Endometrial microvascular endothelial cells (primary cell): ENCODE results near the gene MYH11. TPM values are rescaled to one million over a fixed set of nuclear protein-coding genes. Genes with fewer than 3 reads are reported as not detected.

Experiments used
- in situ Hi-C: cut with HindIII; loops from 2 replicates; pipeline ENCODE4 v1.10.0; 2017; ENCODE audit warnings: low sequenced_read_pairs, low pct_unique_long_range_greater_than_20kb; ENCODE audit errors: inconsistent ontology term
- total RNA-seq: library from RNA; depleted of rRNA; stranded (reverse); fragments of >200 nt; gene quantifications from one replicate; pipeline ENCODE4 v1.2.3, GENCODE V29; 2015; ENCODE audit errors: inconsistent ontology term

Gene MYH11
- total RNA-seq, 1 donor from 2014 or later = not detected

- in situ Hi-C loops = no loop called here
Observed at GRCh38 chr16:15769239-15769638, 87.6 kb downstream of the MYH11 start.

- in situ Hi-C loops = no loop called here
Observed at GRCh38 chr16:15768201-15768600, 88.6 kb downstream of the MYH11 start.

- in situ Hi-C loops = no loop called here
Observed at GRCh38 chr16:15766918-15767317, 89.9 kb downstream of the MYH11 start.

GRCh38 chr16:15765880-15766279 lies 90.9 kb downstream of the MYH11 start:
- in situ Hi-C loops = no loop called here

GRCh38 chr16:15765116-15765515 lies 91.7 kb downstream of the MYH11 start:
- in situ Hi-C loops = no loop called here

- in situ Hi-C loops = no loop called here
Observed at GRCh38 chr16:15764112-15764511, 92.7 kb downstream of the MYH11 start.

- in situ Hi-C loops = no loop called here
Observed at GRCh38 chr16:15760129-15760528, 96.7 kb downstream of the MYH11 start.

- in situ Hi-C loops = no loop called here
Observed at GRCh38 chr16:15759070-15759469, 97.8 kb downstream of the MYH11 start.

- in situ Hi-C loops = no loop called here
Observed at GRCh38 chr16:15757630-15758251, 99.1 kb downstream of the MYH11 start.

- in situ Hi-C loops = no loop called here
Observed at GRCh38 chr16:15757077-15757386, 99.8 kb downstream of the MYH11 start.

- in situ Hi-C loops = no loop called here
Observed at GRCh38 chr16:15754821-15755534, 101.8 kb downstream of the MYH11 start.

- in situ Hi-C loops = no loop called here
Observed at GRCh38 chr16:15752717-15753488, 103.9 kb downstream of the MYH11 start.

GRCh38 chr16:15751940-15752339 lies 104.9 kb downstream of the MYH11 start:
- in situ Hi-C loops = no loop called here

GRCh38 chr16:15749985-15750384 lies 106.8 kb downstream of the MYH11 start:
- in situ Hi-C loops = no loop called here

GRCh38 chr16:15749371-15749770 lies 107.5 kb downstream of the MYH11 start:
- in situ Hi-C loops = no loop called here

GRCh38 chr16:15748654-15749053 lies 108.2 kb downstream of the MYH11 start:
- in situ Hi-C loops = no loop called here

GRCh38 chr16:15747937-15748336 lies 108.9 kb downstream of the MYH11 start:
- in situ Hi-C loops = no loop called here

- in situ Hi-C loops = no loop called here
Observed at GRCh38 chr16:15746332-15746731, 110.5 kb downstream of the MYH11 start.

GRCh38 chr16:15743657-15744056 lies 113.2 kb downstream of the MYH11 start:
- in situ Hi-C loops = no loop called here

GRCh38 chr16:15742716-15743115 lies 114.1 kb downstream of the MYH11 start:
- in situ Hi-C loops = no loop called here
